ENCODE data around the gene EPHB2.

Gene EPHB2

GRCh38 chr1:22822371-22822770 is 111.7 kb downstream of the EPHB2 start:
- Histone ChIP-seq H3K9me3 (ENCODE audit: insufficient read depth, low read depth, low read length) (no peaks in the 10 kb centered on the region), H3K4me3 (ENCODE audit: low read length, poor library complexity, severe bottlenecking) (no peak overlapping the region), H3K4me1 (ENCODE audit: insufficient read depth, low read length, poor library complexity, severe bottlenecking) (no peaks in the 10 kb centered on the region), H3K9ac (ENCODE audit: low read depth, low read length, poor library complexity, severe bottlenecking) (no peak overlapping the region), H4K20me1 (ENCODE audit: insufficient read depth, low read length, poor library complexity, severe bottlenecking) (no peaks in the 10 kb centered on the region), H3K4me2 (ENCODE audit: low read depth, low read length, poor library complexity, severe bottlenecking) (no peak overlapping the region), H3F3A (ENCODE audit: low read depth) (no peaks in the 10 kb centered on the region), H3K36me3 (ENCODE audit: insufficient read depth, low read length) (no peaks in the 10 kb centered on the region), H3K9me2 (replicated peaks; ENCODE audit: low read depth, low read length) (no peaks in the 10 kb centered on the region), H3K27me3 (ENCODE audit: insufficient read depth, low read length, poor library complexity, severe bottlenecking) (no peaks in the 10 kb centered on the region), H3K79me2 (ENCODE audit: insufficient read depth, low read length) (no peaks in the 10 kb centered on the region), H2AFZ (ENCODE audit: low read length) (no peak overlapping the region)
- TF ChIP-seq CTCF (conservative IDR thresholded peaks at IDR 0.05; ENCODE audit: low read length) (no peak), EZH2phosphoT487 (IDR thresholded peaks at IDR 0.05; ENCODE audit: borderline replicate concordance) (no peak)

- no peaks in the 10 kb centered on the region for H4K20me1 ChIP-seq (ENCODE audit: insufficient read depth, low read length, poor library complexity, severe bottlenecking)
- H3K36me3 ChIP-seq (ENCODE audit: insufficient read depth, low read length): no peaks in the 10 kb centered on the region
- TF ChIP-seq EZH2phosphoT487 (IDR thresholded peaks at IDR 0.05; ENCODE audit: borderline replicate concordance) (no peak), CTCF (conservative IDR thresholded peaks at IDR 0.05; ENCODE audit: low read length) (no peak)
- no peaks in the 10 kb centered on the region for H3K9me2 ChIP-seq (replicated peaks; ENCODE audit: low read depth, low read length)
- H3K4me3 ChIP-seq (ENCODE audit: low read length, poor library complexity, severe bottlenecking): no peak overlapping the region
- no peaks in the 10 kb centered on the region for H3K79me2 ChIP-seq (ENCODE audit: insufficient read depth, low read length)
- no peak overlapping the region for H2AFZ ChIP-seq (ENCODE audit: low read length)
- no peak overlapping the region for H3K4me2 ChIP-seq (ENCODE audit: low read depth, low read length, poor library complexity, severe bottlenecking)
- H3F3A ChIP-seq (ENCODE audit: low read depth): no peaks in the 10 kb centered on the region
- no peaks in the 10 kb centered on the region for H3K27me3 ChIP-seq (ENCODE audit: insufficient read depth, low read length, poor library complexity, severe bottlenecking)
- H3K9me3 ChIP-seq (ENCODE audit: insufficient read depth, low read depth, low read length): no peaks in the 10 kb centered on the region
- H3K4me1 ChIP-seq (ENCODE audit: insufficient read depth, low read length, poor library complexity, severe bottlenecking): no peaks in the 10 kb centered on the region
- no peak overlapping the region for H3K9ac ChIP-seq (ENCODE audit: low read depth, low read length, poor library complexity, severe bottlenecking)
Measured at GRCh38 chr1:22824466-22824865, 113.8 kb downstream of the EPHB2 start.

GRCh38 chr1:22824975-22825374 is 114.3 kb downstream of the EPHB2 start:
- Histone ChIP-seq H3K4me2 (ENCODE audit: low read depth, low read length, poor library complexity, severe bottlenecking) (no peak overlapping the region), H3K9ac (ENCODE audit: low read depth, low read length, poor library complexity, severe bottlenecking) (no peak overlapping the region), H3K9me3 (ENCODE audit: insufficient read depth, low read depth, low read length) (no peaks in the 10 kb centered on the region), H3K79me2 (ENCODE audit: insufficient read depth, low read length) (no peaks in the 10 kb centered on the region), H3K27me3 (ENCODE audit: insufficient read depth, low read length, poor library complexity, severe bottlenecking) (no peaks in the 10 kb centered on the region), H3K36me3 (ENCODE audit: insufficient read depth, low read length) (no peaks in the 10 kb centered on the region), H3K4me1 (ENCODE audit: insufficient read depth, low read length, poor library complexity, severe bottlenecking) (no peaks in the 10 kb centered on the region), H4K20me1 (ENCODE audit: insufficient read depth, low read length, poor library complexity, severe bottlenecking) (no peaks in the 10 kb centered on the region), H3K4me3 (ENCODE audit: low read length, poor library complexity, severe bottlenecking) (no peak overlapping the region), H3K9me2 (replicated peaks; ENCODE audit: low read depth, low read length) (no peaks in the 10 kb centered on the region), H3F3A (ENCODE audit: low read depth) (no peaks in the 10 kb centered on the region), H2AFZ (ENCODE audit: low read length) (no peak overlapping the region)
- TF ChIP-seq CTCF (conservative IDR thresholded peaks at IDR 0.05; ENCODE audit: low read length) (no peak), EZH2phosphoT487 (IDR thresholded peaks at IDR 0.05; ENCODE audit: borderline replicate concordance) (no peak)

Data from Loucy (cell line).